Cardiac ventricle fibroblast (primary cell): ENCODE measurements around the gene PRKRA. TPM values are rescaled to one million over a fixed set of nuclear protein-coding genes. Genes with fewer than 3 reads are reported as not detected.

Experiments
- total RNA-seq: library from RNA; depleted of rRNA; stranded (reverse); fragments of >200 nt; gene quantifications from 2 replicates; pipeline ENCODE4 v1.2.3, GENCODE V29; 2015

Gene PRKRA
- total RNA-seq: 28.4 and 29.2 TPM in 2 replicates

GRCh38 chr2:178450774-178451525 is at the start of gene PRKRA, which contains the start of gene PJVK:
Gene PRKRA (minus strand): TSS chr2:178451175. CDS start chr2:178451030, 145 bp downstream.
Gene PJVK (plus strand): TSS chr2:178451378. CDS start chr2:178453410, 2,032 bp downstream.

DNA sequence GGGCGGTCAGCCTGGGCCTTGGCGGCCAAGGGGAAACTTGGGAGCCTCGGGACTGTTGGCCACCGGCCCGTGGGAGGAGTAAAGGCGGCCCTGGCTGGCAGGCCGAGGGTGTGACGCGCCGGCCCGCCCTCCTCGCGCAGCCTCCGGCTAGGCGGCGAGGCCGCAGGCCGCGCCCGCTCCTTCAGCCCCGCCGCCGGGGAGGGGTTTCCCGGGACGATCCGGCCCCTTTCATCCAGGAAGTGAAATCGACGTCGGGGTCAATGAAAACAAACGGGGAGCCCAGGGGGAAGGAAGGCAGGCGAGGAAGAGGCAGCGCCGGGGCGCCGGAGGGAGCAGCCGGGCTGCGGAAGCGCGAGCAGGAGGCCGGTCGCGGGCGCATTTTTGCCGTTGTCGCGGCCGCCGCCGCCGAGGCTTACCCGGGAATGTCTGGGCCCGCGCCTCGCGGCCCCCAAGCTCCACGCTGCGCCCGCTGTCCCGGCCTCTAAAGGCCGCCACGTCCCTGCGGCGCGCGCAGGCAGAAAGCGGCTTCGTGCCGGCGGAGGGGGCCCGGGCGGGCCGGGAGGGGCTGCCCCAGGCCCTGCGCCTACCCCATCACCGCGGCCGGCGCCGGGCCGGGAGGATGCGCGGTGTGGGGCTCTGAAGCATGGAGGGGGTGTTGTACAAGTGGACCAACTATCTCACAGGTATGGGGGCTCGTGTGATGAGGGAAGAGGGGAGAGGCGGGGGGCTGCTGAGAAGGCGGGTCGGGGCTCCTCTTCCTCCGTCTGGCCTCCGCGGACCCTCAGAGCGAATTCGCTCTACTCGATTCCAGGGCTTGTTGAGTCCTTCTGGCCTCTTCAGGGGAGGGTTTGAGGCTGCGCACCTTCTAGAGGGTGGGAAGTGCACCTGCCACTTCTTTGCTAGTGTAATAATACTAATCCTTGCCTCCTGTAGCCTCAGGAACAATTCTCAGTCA is 29.5 kb upstream of the PRKRA start, which contains the start of gene PLEKHA3:
Gene PLEKHA3 (plus strand): TSS at position 231 of the 955 bp plus-strand sequence. CDS start 413 bp downstream, at position 644.

DNA sequence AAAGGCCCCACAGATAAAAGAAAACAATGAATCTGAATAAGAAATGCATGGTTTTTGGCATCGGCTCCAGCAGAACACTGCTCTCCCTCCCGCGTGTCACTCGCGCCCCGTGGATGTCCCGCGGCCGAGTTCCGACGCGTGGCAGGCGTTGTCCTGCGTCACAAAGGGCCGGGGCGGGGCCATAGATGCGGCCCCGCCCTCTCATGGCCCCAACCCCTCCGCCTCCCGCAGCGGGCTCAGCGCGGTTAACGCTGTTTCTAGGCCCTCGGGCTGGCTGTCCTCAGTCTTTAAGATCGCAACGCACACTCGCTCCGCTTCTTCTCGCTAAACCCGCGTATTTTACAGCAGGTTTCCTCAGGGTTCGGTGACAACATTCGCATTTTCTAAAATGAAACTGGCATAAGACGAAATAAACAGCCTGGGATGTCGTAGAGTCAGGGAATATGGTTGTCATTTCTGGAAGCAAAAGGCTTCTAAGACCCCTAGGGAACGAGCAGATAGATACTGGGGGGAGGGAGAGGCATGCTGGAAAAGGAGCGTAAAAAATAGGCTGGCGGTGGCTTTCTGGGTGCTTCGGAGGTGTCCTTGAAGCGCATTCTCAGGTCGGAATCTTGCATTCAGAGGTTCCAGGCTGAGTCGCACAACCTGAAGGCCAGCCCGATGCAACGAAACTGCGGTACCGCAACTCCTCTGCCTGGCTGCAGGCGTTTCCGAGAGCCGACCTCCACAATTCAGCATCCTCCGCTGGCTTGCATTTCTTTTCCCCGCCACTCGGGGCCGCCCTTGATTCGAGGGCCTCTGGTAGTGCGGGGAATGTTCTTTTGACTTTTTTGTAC is 27.7 kb upstream of the PRKRA start, which contains the start of gene FKBP7:
Gene FKBP7 (minus strand): TSS at position 162 of the 836 bp plus-strand sequence. CDS start 101 bp downstream, at position 61.

Other genes starting within 250 kb of the PRKRA start
- 1.4 and 1.9 TPM in 2 replicates for gene PJVK, start 203 bp upstream of the PRKRA start, total RNA-seq
- 51.4 and 89.9 TPM in 2 replicates for gene FKBP7, start 27.4 kb upstream of the PRKRA start, total RNA-seq
- 6.4 and 8.3 TPM in 2 replicates for gene PLEKHA3, start 29.3 kb upstream of the PRKRA start, total RNA-seq